ENCODE results near the gene TIPARP. TPM values are rescaled to one million over a fixed set of nuclear protein-coding genes. Genes with fewer than 3 reads are reported as not detected.

The TIPARP gene
- total and polyA plus RNA-seq, 2 experiments from 2014 or later = 4.5 to 6.9 TPM

GRCh38 chr3:156727519-156728205 lies 53.3 kb downstream of the TIPARP start (continued):
- TF ChIP-seq CREB1 (CRISPR knock-in tag; IDR thresholded peaks at IDR 0.05; ENCODE audit: low read depth) (no peak), REST (IDR thresholded peaks at IDR 0.05; ENCODE audit: unreplicated experiment) (no peak), ETS1 (IDR thresholded peaks at IDR 0.05) (no peak), JUNB (IDR thresholded peaks at IDR 0.05; ENCODE audit: unreplicated experiment) (no peak), EZH2phosphoT487 (IDR thresholded peaks at IDR 0.05; ENCODE audit: unreplicated experiment) (no peak)

GRCh38 chr3:156728267-156728985 lies 54.0 kb downstream of the TIPARP start:
- no peak overlapping the region for H3K4me3 ChIP-seq
- H3K79me2 ChIP-seq (replicated peaks; ENCODE audit: insufficient read depth) = no peaks in the 10 kb centered on the region
- no peaks in the 10 kb centered on the region for H3K36me3 ChIP-seq (ENCODE audit: insufficient read depth)
- no peak overlapping the region for H3K27ac ChIP-seq (ENCODE audit: low read depth)
- H3K27me3 ChIP-seq (ENCODE audit: insufficient read depth) = no peaks in the 10 kb centered on the region
- no peaks in the 10 kb centered on the region for H3K9me3 Mint-ChIP-seq
- no peaks in the 10 kb centered on the region for H3K27me3 Mint-ChIP-seq (ENCODE audit: insufficient read depth, low read depth, poor library complexity)
- ATAC-seq (no peak), DNase-seq (ENCODE audit: low spot score) (no peak)
- peaks cover 9% of the 10 kb centered on the region; the same call in 2 of the 3 replicates for H3K4me1 Mint-ChIP-seq
- no peaks in the 10 kb centered on the region for H3F3A ChIP-seq (replicated peaks; ENCODE audit: low read depth)
- no peaks in the 10 kb centered on the region for H3K36me3 Mint-ChIP-seq (ENCODE audit: low read depth)
- no peak overlapping the region for H3K27ac Mint-ChIP-seq
- no peaks in the 10 kb centered on the region for H4K20me1 ChIP-seq (replicated peaks; ENCODE audit: insufficient read depth)
- no peak overlapping the region for H3K4me3 Mint-ChIP-seq
- no peaks in the 10 kb centered on the region for H3K4me1 ChIP-seq (ENCODE audit: insufficient read depth)
- no peak overlapping the region for H3K4me2 ChIP-seq
- peak overlapping the region; percentile 2; the same call in 1 of the 2 replicates for H2AFZ ChIP-seq
- no peaks in the 10 kb centered on the region for H3K9me2 ChIP-seq (ENCODE audit: insufficient read depth)
- TF ChIP-seq JUNB (IDR thresholded peaks at IDR 0.05; ENCODE audit: unreplicated experiment) = no peak
- TF ChIP-seq ZNF331 (CRISPR knock-in tag; IDR thresholded peaks at IDR 0.05; ENCODE audit: low read depth) = no peak
- TF ChIP-seq STAT1 (IDR thresholded peaks at IDR 0.05; ENCODE audit: unreplicated experiment) = no peak
- TF ChIP-seq EZH2 (IDR thresholded peaks at IDR 0.05; ENCODE audit: low read depth, unreplicated experiment) = no peak
- no peak for TF ChIP-seq POLR2AphosphoS5 (IDR thresholded peaks at IDR 0.05; ENCODE audit: low read depth)
- no peak for TF ChIP-seq CREB1 (CRISPR knock-in tag; IDR thresholded peaks at IDR 0.05; ENCODE audit: low read depth)
- TF ChIP-seq CTCF (conservative IDR thresholded peaks at IDR 0.05; ENCODE audit: low read depth in 2 of 2) = no peak
- TF ChIP-seq REST (IDR thresholded peaks at IDR 0.05; ENCODE audit: unreplicated experiment) = no peak
- TF ChIP-seq ETS1 (IDR thresholded peaks at IDR 0.05) = no peak

All from GM23338 (cell line).